Hepatocyte (in vitro differentiated cells): ENCODE data around the gene TRIM29.

Source experiments
- CTCF ChIP-seq: fragments of 200-600 bp; sonication (generic); IDR thresholded peaks from 2 replicates; pipeline ENCODE4 v1.5.1; 2016; ENCODE audit warnings: antibody characterized with exemption, mild to moderate bottlenecking; ENCODE audit not compliant: poor library complexity
- EZH2 ChIP-seq: fragments of 200-600 bp; sonication (generic); IDR thresholded peaks from 2 replicates; pipeline ENCODE4 v1.6.1; 2016; ENCODE audit warnings: antibody characterized with exemption, mild to moderate bottlenecking, borderline replicate concordance

GRCh38 chr11:120125024-120125423 lies 12.9 kb downstream of the TRIM29 start:
- TF ChIP-seq CTCF (no peak), EZH2 (no peak)
